HG03342 (cell line): ENCODE results near the gene ABCB6.

Source experiments
- ATAC-seq: cut with Tn5 transposase; IDR thresholded peaks from one replicate; pipeline ENCODE4 v1.9.1; 2021; ENCODE audit warnings: mild to moderate bottlenecking, moderate library complexity; ENCODE audit not compliant: unreplicated experiment

ABCB6 gene

DNA sequence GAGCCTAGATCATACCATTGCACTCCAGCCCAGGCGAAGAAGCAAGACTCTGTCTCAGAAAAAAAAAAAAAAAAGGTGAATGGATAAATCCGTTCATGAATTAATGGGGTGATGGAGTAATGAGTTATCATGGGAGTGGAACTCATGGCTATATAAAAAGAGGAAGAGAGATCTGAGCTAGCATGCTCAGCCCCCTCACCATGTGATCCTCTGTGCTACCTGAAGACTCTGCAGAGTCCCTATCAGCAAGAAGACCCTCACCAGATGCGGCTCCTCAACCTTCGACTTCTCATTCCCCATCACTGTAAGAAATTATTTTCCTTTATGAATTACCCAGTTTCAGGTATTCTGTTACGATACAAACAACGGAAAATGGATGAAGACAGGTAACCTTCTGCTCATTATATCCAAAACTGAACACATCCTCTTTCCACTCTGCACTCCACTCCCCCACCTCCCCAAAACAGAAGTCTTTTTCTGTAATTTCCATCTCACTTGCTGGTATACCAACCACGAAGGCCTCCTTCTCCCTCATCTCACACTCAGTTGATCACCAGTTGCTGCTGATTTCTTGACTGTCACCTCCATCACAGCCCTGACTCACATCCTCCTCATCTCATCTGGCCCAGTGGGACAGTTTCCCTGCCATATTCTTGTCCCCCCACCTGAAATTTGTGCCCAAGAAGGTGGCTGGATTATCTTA lies 31.9 kb downstream of the ABCB6 start:
- no peak for ATAC-seq

DNA sequence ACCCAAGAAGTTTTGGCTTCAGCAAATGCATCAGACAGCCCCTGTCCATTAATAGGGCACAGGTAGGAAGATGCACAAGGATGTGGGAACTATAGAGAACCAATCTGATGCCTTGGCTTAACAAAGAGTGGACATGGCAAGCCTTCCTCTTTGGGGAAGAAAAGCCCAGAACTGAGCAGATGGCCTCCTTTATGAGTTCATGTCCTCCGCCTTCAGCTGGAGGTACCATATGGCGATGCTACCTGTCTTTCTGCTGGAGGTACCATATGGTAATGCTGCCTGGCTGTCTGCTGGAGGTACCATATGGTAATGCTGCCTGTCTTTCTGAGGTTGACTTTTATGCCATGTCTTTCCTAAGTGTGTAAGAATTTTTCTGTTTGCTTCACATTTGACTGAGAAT lies 34.6 kb downstream of the ABCB6 start:
- no peak for ATAC-seq

DNA sequence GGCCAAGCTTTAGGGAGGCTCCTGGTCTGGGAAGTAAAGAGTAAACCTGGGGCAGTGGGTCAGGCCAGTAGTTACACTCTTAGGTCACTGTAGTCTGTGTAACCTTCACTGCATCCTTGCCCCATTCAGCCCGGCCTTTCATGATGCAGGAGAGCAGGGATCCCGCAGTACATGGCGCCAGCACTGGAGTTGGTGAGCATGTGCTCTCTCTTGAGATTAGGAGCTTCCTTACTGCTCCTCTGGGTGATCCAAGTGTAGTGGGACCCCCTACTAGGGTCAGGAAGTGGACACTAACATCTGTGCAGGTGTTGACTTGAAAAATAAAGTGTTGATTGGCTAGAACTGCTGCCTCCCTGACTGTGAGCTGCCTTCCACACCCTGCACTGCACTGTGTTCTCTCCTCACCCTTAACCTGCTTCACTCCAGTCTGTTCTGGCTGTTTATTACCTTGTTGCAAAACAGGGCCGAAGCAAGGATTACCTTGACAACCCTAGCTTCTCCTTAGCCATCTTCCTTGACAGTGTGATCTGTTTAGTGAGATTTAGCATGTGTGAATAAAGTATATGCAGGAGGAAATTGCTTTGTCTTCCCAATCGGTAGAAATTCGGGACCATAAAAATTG lies 35.5 kb downstream of the ABCB6 start:
- ATAC-seq: no peak

DNA sequence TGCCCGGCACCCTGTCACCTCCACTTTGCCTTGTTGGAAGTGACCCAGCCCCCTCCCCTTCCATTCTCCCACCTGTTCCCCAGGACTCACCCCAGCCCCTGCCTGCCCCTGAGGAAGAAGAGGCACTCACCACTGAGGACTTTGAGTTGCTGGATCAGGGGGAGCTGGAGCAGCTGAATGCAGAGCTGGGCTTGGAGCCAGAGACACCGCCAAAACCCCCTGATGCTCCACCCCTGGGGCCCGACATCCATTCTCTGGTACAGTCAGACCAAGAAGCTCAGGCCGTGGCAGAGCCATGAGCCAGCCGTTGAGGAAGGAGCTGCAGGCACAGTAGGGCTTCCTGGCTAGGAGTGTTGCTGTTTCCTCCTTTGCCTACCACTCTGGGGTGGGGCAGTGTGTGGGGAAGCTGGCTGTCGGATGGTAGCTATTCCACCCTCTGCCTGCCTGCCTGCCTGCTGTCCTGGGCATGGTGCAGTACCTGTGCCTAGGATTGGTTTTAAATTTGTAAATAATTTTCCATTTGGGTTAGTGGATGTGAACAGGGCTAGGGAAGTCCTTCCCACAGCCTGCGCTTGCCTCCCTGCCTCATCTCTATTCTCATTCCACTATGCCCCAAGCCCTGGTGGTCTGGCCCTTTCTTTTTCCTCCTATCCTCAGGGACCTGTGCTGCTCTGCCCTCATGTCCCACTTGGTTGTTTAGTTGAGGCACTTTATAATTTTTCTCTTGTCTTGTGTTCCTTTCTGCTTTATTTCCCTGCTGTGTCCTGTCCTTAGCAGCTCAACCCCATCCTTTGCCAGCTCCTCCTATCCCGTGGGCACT lies 36.2 kb downstream of the ABCB6 start:
- ATAC-seq: no peak

DNA sequence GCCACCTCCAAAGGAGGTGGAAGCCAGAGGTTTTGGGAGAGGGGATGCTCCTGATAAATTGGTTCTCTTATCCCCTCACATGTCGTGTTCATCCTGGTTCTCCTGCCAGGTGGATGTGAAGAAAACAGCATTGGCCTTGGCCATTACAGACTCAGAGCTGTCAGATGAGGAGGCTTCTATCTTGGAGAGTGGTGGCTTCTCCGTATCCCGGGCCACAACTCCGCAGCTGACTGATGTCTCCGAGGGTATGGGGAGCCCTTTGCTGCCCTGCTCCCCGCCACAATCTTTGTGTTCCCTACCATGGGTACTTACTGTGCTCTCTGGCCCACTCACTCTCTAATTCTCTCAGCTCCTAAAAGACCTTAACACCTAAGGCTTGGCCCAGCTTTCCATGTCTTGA lies 37.2 kb downstream of the ABCB6 start:
- ATAC-seq: no peak

DNA sequence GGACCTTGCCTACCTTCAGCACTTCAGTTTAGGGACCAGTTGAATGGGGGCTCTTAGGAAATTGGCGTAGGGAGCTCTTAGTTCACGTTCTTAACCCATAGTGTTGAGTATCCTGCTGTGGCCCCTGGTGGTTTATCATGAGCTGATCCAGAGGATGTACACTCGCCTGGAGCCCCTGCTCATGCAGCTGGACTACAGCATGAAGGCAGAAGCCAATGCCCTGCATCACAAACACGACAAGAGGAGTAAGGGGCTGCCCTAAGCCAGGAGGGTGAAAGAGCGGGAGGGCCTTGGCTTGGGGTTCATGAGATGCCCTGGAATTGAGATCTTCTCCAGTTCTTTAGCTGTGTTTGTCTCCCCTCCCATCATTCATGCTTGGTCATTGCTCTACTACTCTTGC lies 37.8 kb downstream of the ABCB6 start:
- ATAC-seq: no peak

DNA sequence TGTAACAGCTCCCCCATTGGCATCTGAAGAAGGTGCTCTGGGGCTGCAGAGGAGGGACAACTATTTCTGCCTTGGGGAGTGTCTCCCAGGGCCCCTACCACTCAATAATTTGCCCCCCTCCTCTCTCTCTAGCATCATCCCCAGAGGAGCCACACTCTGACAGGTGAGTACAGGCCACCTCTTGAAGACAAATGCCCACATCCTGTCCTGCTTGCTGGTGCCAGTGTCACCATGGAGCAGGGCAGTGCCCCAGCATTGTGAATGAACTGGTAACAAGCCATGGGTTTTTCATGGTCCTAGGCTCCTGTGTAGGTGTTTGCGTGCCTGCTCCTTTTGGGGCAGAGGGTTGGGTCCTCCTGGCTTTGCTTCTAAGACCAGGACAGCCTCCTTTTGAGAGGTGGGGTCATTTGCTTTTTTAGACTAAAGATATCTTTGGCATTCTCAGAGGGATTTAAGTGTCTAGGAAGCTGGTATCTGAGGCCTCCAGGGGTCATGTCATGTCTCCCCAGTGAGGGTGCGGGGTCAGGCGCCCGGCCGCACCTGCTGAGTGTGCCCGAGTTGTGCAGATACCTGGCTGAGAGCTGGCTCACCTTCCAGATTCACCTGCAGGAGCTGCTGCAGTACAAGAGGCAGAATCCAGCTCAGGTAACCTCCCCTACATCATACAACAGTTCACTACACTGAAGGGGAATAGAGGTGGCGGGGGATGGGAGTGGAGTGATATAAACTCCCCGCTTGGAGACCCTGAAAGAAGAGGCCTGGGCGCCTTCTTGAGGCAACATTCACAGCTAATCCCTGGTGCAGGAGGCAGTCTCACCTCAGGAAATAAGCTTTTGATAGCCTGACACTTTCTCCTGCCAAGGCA lies 38.9 kb downstream of the ABCB6 start:
- ATAC-seq: no peak

DNA sequence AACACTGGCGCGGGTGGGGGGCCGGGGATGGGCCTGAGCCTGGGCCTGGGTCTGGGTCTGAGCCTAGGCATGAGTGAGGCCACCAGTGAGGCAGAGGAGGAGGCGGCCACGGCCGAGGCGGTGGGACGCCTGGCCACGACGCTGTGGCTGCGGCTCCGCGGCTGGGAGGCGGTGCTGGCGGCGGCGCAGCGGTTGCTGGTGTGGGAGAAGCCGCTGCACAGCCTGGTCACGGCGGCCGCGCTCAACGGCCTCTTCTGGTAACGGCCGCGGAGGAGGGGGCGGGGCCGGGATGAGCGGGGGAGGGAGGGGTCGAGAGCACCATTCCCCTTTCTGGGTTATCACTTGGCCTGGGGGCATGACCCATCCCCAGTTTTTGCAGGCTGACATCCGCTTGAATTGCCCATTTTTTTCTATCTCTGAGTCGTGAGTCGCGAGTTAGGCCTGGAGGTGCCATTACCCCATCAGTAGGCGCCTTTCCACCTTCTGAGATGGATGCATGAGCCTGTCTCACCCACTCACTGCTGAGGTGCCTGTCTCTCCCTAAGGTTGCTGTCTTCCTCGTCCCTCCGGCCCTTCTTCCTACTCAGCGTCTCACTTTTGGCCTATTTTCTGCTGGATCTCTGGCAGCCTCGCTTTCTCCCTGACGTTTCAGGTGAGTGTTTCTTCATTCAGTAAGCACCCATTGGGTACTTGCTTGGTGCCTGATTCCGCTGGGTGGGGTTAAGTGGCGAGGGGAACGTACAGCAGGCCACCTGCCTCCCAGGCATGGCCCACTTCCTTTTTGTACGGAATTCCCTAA lies 40.2 kb downstream of the ABCB6 start:
- ATAC-seq: peak; percentile 7

DNA sequence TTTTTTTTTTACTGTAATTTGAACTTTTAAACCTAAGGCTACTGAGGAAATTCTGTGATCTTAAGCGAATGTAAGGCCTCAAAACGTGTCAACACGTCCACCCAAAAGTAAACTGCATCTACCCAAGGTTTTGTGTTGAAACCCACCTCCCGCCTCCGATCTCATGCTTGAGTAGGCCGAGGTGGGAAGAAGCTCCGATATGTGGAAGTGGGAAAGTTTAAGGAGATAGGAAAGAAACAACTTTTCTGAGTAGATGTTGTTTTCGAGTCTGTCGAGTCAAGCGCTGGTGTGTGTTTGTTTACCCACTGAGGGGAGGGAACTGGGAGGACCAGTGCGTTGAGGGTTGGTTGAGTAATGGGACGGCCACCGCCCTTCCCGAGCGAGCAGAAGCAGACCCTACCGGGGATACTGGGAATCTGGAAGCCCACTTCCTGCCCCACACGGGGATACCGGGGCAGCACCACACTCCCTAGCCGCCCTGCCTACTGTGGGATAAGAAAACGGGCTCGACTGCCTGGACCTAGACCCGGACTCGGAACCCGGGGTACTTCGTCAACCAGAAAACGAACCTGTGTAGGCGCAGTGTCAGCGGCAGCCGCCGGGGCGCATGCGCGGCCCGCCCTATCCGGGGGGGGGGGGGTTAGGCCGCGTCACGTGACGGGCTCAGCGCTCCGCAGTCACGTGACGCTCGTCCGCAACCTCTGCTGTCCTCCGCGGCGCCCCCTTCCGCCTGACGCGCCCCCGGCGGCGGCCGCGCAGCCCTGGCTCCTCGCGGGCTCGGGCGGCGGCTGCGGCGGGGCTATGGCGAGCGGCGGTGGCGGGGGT lies 41.0 kb downstream of the ABCB6 start, which contains the start of gene RETREG2:
Gene RETREG2, plus strand, starts transcription at position 724 of the 825 bp plus-strand sequence. Its CDS starts 78 bp downstream, at position 802.
- ATAC-seq: peak; percentile 43

DNA sequence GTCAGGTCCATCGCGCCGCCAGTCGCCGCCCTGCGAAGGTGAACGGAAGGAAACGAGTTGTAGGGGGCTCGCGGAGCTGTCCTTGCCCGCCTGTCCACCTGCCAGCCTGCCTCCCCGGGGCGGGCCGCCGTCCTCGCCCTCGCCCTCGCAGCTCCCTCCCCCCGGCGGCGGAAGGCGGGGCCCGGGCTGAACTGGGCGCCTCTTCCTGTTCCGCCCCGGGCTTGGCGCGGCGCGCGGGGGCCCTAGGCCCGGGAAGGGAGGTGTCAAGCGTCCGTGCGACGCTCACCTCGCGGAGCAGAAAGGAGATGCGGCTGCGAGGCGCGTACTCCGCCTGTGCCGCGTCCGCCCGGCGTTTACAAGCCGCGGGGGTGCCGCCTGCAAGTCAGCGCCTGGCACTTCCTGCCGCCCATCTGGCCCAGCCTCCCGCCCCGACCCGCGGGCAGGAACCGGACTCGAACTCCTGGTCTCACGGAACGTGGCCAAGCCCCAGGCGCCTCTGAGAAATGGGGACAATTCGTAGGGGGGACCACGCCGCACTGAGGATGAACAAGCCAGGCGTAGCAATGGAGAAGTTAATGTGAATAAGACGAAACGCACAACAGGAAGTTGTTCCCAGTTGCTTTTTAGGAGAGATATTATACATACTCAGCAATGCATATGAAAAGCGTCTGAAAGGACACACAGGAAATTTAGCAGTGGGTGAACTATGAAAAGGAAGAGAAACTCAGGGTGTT lies 41.8 kb downstream of the ABCB6 start, which contains the start of gene CNPPD1:
Gene CNPPD1, minus strand, starts transcription at position 108 of the 734 bp plus-strand sequence. Its CDS starts 97 bp downstream, at position 11.
- ATAC-seq: peak; percentile 64

DNA sequence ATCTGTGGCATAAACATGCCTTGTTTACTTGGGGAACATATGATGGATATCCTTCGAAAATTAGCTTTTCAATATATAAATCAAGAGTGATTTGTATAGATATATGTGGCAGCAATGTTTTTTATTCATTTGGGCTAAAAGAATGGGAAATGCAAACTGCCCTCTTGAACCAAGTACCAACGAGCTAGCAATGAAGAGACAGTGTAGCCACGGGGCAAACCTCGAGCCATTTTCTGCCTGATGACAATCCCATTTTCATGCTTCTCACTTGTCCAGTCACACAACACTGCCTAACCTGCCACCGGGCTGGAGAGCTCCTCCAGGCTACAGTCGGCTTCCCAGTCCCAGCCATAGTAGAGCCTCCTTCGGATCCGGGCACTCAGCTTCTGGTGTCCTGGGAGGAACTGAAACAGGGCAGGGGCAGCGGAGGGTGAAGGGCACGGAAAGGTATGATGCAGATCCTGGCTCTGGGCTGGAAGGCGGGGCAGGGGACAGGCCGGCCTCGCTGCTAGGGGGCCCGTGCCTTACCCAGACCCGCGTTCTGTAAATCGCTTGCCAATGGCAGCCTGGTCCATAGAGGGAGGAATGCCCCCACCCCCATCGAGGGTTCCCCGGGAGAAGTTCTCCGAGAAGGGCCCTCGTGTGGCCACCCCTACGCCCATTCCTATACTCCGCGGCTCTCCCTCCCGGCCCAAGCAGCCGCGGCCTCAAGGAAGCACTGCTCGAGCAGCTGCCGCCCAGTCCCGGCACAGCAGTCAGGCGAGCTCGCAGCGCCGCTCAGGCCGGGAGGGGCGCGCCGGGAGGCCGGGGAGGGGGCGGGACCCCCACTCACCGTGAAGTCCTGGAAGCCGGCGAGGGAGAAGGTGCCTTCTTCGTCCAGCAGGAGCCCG lies 42.6 kb downstream of the ABCB6 start:
- peak; percentile 27 for ATAC-seq

DNA sequence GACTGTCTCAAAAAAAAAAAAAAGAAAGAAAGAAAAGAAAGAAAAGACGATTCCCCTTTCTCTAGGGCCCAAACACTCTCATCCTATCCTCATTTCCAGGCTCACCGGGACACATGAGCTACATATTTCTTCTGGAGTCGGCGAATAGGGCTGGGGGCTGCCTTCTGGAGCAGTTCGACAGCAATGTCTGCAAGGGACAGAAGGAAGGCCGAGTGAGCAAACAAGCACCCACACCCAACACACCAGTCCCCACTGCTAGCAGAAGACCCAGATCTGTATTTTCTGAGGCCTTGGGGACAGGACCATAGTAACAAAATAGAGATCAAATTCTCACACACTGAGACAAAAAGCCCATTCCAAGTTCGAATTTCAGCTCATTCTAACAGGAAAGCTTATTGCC lies 43.3 kb downstream of the ABCB6 start:
- no peak for ATAC-seq

DNA sequence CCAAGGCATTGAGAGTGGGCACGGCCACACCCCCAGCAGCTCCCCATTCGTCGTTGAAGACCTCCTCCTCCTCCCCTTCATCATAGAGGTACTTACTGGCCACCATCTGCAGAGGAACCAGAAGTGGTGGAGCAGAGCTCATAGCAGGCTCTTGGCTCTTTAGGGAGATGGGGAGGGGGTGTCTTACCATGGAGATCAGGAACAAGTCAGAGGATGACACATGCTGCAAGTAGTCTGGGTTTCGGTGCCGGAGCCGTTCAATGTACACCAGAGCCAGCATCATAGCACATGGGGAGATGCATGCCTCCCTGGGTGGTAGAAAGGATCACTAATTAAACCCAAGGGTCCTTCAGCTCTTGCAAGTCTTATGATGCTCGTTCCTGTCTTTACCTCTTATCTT lies 44.0 kb downstream of the ABCB6 start:
- no peak for ATAC-seq

DNA sequence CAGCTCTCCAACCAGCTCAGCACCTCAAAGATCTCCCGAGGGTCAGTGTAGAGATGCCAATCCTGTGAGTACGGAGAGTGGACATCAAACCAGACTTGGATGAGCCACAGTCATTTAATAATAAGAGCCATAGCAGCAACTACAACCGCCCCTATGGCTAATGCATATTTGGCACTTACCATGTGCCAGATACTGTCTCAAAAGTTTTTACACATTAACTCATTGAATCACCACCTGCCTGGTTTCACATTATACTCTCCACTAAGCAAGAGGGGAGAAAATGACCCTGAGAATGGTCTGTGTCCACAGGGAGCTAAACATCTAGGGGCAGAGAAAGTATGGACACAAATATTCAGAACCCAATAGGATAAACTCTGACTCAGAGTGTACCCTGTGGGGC lies 44.6 kb downstream of the ABCB6 start:
- ATAC-seq: no peak

DNA sequence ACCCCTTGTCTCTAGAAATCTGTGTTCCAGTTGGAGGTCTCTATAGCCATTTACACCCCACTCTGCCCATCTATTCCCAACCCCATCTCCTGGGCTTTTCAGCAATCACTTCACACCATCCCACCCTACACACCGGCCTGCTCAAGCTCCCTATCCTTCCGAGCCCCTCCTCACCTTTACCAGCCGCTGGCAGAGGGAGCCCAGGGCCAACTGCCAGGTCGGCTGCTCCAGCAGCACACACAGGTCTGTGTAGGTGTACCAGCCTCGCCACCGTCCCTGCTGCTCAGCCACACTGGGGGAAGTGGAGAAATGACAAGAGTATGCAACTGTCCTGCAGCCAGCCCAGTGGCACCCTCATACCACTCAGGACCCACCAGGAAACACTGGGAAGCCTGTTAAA lies 45.6 kb downstream of the ABCB6 start:
- ATAC-seq: no peak

DNA sequence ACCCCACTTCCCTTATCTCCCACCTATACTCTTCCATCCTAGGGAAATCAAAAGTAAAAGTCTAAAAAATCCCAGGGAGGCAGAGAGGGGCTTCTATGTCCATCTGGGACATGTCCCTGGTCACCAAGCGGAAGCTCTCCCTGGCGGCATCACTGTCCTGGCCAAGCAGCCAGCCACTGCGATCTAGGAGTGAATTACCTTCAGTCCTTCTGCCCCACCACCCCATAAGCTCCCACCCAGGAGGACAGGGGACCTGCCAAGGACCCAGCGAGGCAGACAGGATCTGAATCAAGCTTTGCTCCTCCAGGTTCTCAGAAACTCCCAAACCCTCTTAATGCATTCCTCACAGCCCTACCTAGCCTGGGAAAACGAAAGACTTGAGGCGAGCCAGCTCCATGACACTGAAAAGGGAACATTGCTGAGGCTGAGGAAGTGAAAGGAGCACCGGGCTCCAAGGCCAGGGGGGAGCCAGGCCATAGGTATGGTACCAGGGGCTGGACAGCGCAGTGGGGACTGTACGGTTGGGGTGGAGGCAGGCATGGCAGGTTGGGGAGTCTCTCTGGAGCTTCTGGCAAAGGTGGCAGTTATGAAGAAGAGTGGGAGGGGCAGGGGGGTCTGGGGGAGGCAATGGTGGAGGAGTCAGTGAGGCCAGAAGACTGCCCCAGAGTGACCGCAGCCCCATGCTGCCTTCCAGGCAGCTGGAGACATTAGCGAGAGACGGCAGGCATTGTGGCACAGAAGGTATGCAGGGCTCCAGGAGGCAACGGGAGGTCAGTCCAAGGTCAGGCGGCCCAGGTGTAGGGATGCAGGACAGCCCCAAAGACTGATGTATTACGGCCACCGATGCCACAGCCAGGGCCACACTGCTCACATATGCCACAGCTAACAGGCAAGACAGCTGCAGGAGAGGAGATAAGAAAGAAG lies 46.3 kb downstream of the ABCB6 start:
- ATAC-seq: no peak
